Measurements from ENCODE around the gene CRYL1.

The CRYL1 gene

GRCh38 chr13:20407759-20408158 lies 117.9 kb downstream of the CRYL1 start:
- H3K27ac ChIP-seq = no peak overlapping the region
- no peak for DNase-seq (ENCODE audit: low read depth, low spot score)

- peak overlapping the region; percentile 70 for H3K27ac ChIP-seq
- peak; percentile 70 for DNase-seq (ENCODE audit: low read depth, low spot score)
Observed at GRCh38 chr13:20405691-20406090, 120.0 kb downstream of the CRYL1 start.

- DNase-seq (ENCODE audit: low read depth, low spot score) = no peak
- peak overlapping the region; percentile 70 for H3K27ac ChIP-seq
Observed at GRCh38 chr13:20404488-20405222, 121.0 kb downstream of the CRYL1 start.

GRCh38 chr13:20403826-20404225 lies 121.8 kb downstream of the CRYL1 start:
- no peak for DNase-seq (ENCODE audit: low read depth, low spot score)
- no peak overlapping the region for H3K27ac ChIP-seq

- peak overlapping the region; percentile 90 for H3K27ac ChIP-seq
Observed at GRCh38 chr13:20402881-20403280, 122.8 kb downstream of the CRYL1 start.

GRCh38 chr13:20401931-20402856 lies 123.5 kb downstream of the CRYL1 start:
- H3K27ac ChIP-seq = peak overlapping the region; percentile 90
- peak; percentile 48 for DNase-seq (ENCODE audit: low read depth, low spot score)

More at GRCh38 chr13:20402881-20403280, 122.8 kb downstream of the CRYL1 start:
- DNase-seq (ENCODE audit: low read depth, low spot score) = no peak

GRCh38 chr13:20401531-20401930 lies 124.1 kb downstream of the CRYL1 start:
- no peak for DNase-seq (ENCODE audit: low read depth, low spot score)
- H3K27ac ChIP-seq = peak overlapping the region; percentile 90

- peak; percentile 48 for DNase-seq (ENCODE audit: low read depth, low spot score)
- peak overlapping the region; percentile 90 for H3K27ac ChIP-seq
Observed at GRCh38 chr13:20400774-20401173, 124.9 kb downstream of the CRYL1 start.

GRCh38 chr13:20399961-20400360 lies 125.7 kb downstream of the CRYL1 start:
- no peak for DNase-seq (ENCODE audit: low read depth, low spot score)
- peak overlapping the region; percentile 90 for H3K27ac ChIP-seq

- H3K27ac ChIP-seq = no peak overlapping the region
- no peak for DNase-seq (ENCODE audit: low read depth, low spot score)
Observed at GRCh38 chr13:20399515-20399914, 126.1 kb downstream of the CRYL1 start.

- no peak overlapping the region for H3K27ac ChIP-seq
- no peak for DNase-seq (ENCODE audit: low read depth, low spot score)
Observed at GRCh38 chr13:20398459-20398858, 127.2 kb downstream of the CRYL1 start.

- no peak overlapping the region for H3K27ac ChIP-seq
- no peak for DNase-seq (ENCODE audit: low read depth, low spot score)
Observed at GRCh38 chr13:20397896-20398295, 127.8 kb downstream of the CRYL1 start.

GRCh38 chr13:20395061-20395916 lies 130.4 kb downstream of the CRYL1 start:
- H3K27ac ChIP-seq = no peak overlapping the region
- DNase-seq (ENCODE audit: low read depth, low spot score) = no peak

GRCh38 chr13:20394506-20394905 lies 131.2 kb downstream of the CRYL1 start:
- H3K27ac ChIP-seq = no peak overlapping the region
- no peak for DNase-seq (ENCODE audit: low read depth, low spot score)

GRCh38 chr13:20394169-20394501 lies 131.5 kb downstream of the CRYL1 start:
- no peak for DNase-seq (ENCODE audit: low read depth, low spot score)

GRCh38 chr13:20393273-20394168 lies 132.1 kb downstream of the CRYL1 start:
- H3K27ac ChIP-seq = no peak overlapping the region

More at GRCh38 chr13:20394169-20394501, 131.5 kb downstream of the CRYL1 start:
- H3K27ac ChIP-seq = no peak overlapping the region

GRCh38 chr13:20392530-20392929 lies 133.1 kb downstream of the CRYL1 start:
- H3K27ac ChIP-seq = no peak overlapping the region
- DNase-seq (ENCODE audit: low read depth, low spot score) = no peak

More at GRCh38 chr13:20393273-20394168, 132.1 kb downstream of the CRYL1 start:
- no peak for DNase-seq (ENCODE audit: low read depth, low spot score)

- no peak for DNase-seq (ENCODE audit: low read depth, low spot score)
- H3K27ac ChIP-seq = no peak overlapping the region
Observed at GRCh38 chr13:20391597-20392452, 133.8 kb downstream of the CRYL1 start.

All from epithelial cell of prostate (primary cell).